Tongue (tissue), 2 donors: Measurements from ENCODE around the gene TTC33. TPM values are rescaled to one million over a fixed set of nuclear protein-coding genes. Genes with fewer than 3 reads are reported as not detected.
"Not testable (repeated sequence)": the region's sequence is repeated elsewhere in the genome, so short reads cannot be mapped to it uniquely, and the experiment has no call there.

ENCODE experiments used
- DNase-seq: peaks from one replicate; pipeline ENCODE4 v3.0.0-alpha.2; 2015
- total RNA-seq: library from RNA; depleted of rRNA; stranded (reverse); fragments of >200 nt; gene quantifications from one replicate; pipeline ENCODE4 v1.2.3, GENCODE V29; 2014

Gene TTC33
- total RNA-seq, 1 donor from 2014 or later, result 43.8 TPM

- DNase-seq, result no peak
Observed at GRCh38 chr5:40779561-40779960, 23.8 kb upstream of the TTC33 start.

- DNase-seq, result no peak
Observed at GRCh38 chr5:40778133-40778532, 22.4 kb upstream of the TTC33 start.

GRCh38 chr5:40776658-40776977, 20.9 kb upstream of the TTC33 start:
- DNase-seq, result no peak

- DNase-seq, result no peak
Observed at GRCh38 chr5:40775846-40776657, 20.3 kb upstream of the TTC33 start.

- DNase-seq, result no peak
Observed at GRCh38 chr5:40775085-40775845, 19.5 kb upstream of the TTC33 start.

- DNase-seq, result no peak
Observed at GRCh38 chr5:40774623-40775022, 18.9 kb upstream of the TTC33 start.

- no peak for DNase-seq
Observed at GRCh38 chr5:40770764-40771163, 15.0 kb upstream of the TTC33 start.

- DNase-seq, result no peak
Observed at GRCh38 chr5:40762705-40763104, 6.9 kb upstream of the TTC33 start.

GRCh38 chr5:40757400-40757799, 1.6 kb upstream of the TTC33 start:
- no peak for DNase-seq

- peak; percentile 92 for DNase-seq
Observed at GRCh38 chr5:40755093-40755406, 711 bp downstream of the TTC33 start.

- DNase-seq, result peak; percentile 62
Observed at GRCh38 chr5:40754381-40755092, 1.2 kb downstream of the TTC33 start.

- peak; percentile 43 for DNase-seq
Observed at GRCh38 chr5:40746703-40747102, 9.1 kb downstream of the TTC33 start.

- no peak for DNase-seq
Observed at GRCh38 chr5:40743771-40744170, 12.0 kb downstream of the TTC33 start.

GRCh38 chr5:40738502-40738901, 17.3 kb downstream of the TTC33 start:
- DNase-seq, result no peak

- peak; percentile 77 for DNase-seq
Observed at GRCh38 chr5:40736103-40736875, 19.5 kb downstream of the TTC33 start.

GRCh38 chr5:40735609-40736008, 20.2 kb downstream of the TTC33 start:
- no peak for DNase-seq

GRCh38 chr5:40734986-40735385, 20.8 kb downstream of the TTC33 start:
- DNase-seq, result no peak

GRCh38 chr5:40733879-40734563, 21.7 kb downstream of the TTC33 start:
- no peak for DNase-seq

GRCh38 chr5:40733434-40733833, 22.3 kb downstream of the TTC33 start:
- no peak for DNase-seq

GRCh38 chr5:40722497-40722911, 33.3 kb downstream of the TTC33 start:
- not testable (repeated sequence) for DNase-seq

GRCh38 chr5:40720069-40720468, 35.7 kb downstream of the TTC33 start:
- no peak for DNase-seq

GRCh38 chr5:40717281-40717680, 38.5 kb downstream of the TTC33 start:
- no peak for DNase-seq
